ENCODE results near the gene CSGALNACT2. TPM values are rescaled to one million over a fixed set of nuclear protein-coding genes. Genes with fewer than 3 reads are reported as not detected.
"Not testable (repeated sequence)": the region's sequence is repeated elsewhere in the genome, so short reads cannot be mapped to it uniquely, and the experiment has no call there.

The CSGALNACT2 gene
- total and polyA plus RNA-seq, 2 of the 13 experiments (the other 11 are each of a cell fraction or from before 2014, with no cell fraction given) = 3.3 to 7.1 TPM

DNA sequence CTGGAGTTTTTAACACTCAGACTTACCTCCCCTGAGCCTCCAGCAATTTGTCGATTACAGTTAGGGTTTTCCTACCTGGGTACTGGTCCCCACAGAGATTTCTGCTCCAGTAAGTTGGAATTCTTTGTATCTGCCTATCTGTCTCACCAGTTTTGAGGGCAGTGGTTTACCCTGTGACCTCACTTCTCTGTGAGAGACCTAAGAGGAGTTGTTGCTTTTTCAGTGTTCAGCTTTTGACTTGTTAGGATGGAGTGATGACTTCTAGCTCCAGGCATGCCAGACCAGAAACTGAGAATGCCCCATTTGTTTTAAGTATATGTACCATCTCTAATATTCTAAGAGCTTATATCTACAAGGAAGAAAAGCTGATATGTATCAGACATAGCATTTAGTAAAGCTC, 42.9 kb downstream of the CSGALNACT2 start:
- peaks cover 1 to 11% of the 10 kb centered on the region in 2 experiments; a peak in 2 of 5 replicates for H3K36me3 ChIP-seq (replicated peaks in 1 of 2; ENCODE audit: control insufficient read depth in 1 of 2, insufficient read depth in 2 of 2, low read length in 2 of 2)
- H3K9me3 ChIP-seq (ENCODE audit: low read length) = no peaks in the 10 kb centered on the region
- no peak overlapping the region for H2AFZ ChIP-seq (ENCODE audit: low read length)
- CTCF ChIA-PET (ENCODE audit: low intra/inter-chr PET ratio, low total read pairs) = no interaction called here
- POLR2A ChIA-PET = no interaction called here
- H3K27ac ChIP-seq (ENCODE audit: extremely low read length, insufficient read depth, low read length) = no peak overlapping the region
- DNase-seq (ENCODE audit: low spot score) (no peak), ATAC-seq (no peak), FAIRE-seq (no peak)
- in situ Hi-C loops (cut with HindIII; ENCODE audit: extremely low pct_ligation_motif_present, low pct_unique_long_range_greater_than_20kb) (no loop called here), intact Hi-C loops (cut with micrococcal nuclease; ENCODE audit: unreplicated experiment) (no loop called here)
- H3K4me3 ChIP-seq (replicated peaks in 1 of 3; ENCODE audit: insufficient read depth in 1 of 3, low read depth in 2 of 3, low read length in 3 of 3) = no peak overlapping the region
- H3K9ac ChIP-seq (ENCODE audit: insufficient read depth, low read depth, low read length) = no peak overlapping the region
- H3K27me3 ChIP-seq (ENCODE audit: control insufficient read depth in 1 of 2, insufficient read depth in 2 of 2, low read length in 2 of 2) = no peaks in the 10 kb centered on the region; a peak in 1 of 5 replicates
- H4K20me1 ChIP-seq (ENCODE audit: insufficient read depth, low read length) = no peaks in the 10 kb centered on the region
- no TSS peak for BruUV-seq (replicated peaks)
- H3K79me2 ChIP-seq (ENCODE audit: insufficient read depth, low read length) = no peaks in the 10 kb centered on the region
- 92% methylated on average over 1 of the region's 1 CpG for WGBS (ENCODE audit: low lambda C conversion rate)
- no peak overlapping the region for H3K4me2 ChIP-seq (ENCODE audit: low read depth, low read length)
- TF ChIP-seq MAF1 (CRISPR knock-in tag; IDR thresholded peaks at IDR 0.05; ENCODE audit: borderline replicate concordance) (no peak), U2AF1 (optimal IDR thresholded peaks at IDR 0.05; ENCODE audit: low read depth, low read length) (no peak), PHF8 (CRISPR knock-in tag; IDR thresholded peaks at IDR 0.05) (no peak), ZNF816 (CRISPR knock-in tag; IDR thresholded peaks at IDR 0.05; ENCODE audit: borderline replicate concordance) (no peak), ERF (CRISPR knock-in tag; IDR thresholded peaks at IDR 0.05) (no peak), ZBTB1 (CRISPR knock-in tag; IDR thresholded peaks at IDR 0.05; ENCODE audit: borderline replicate concordance) (no peak), ZNF672 (CRISPR knock-in tag; IDR thresholded peaks at IDR 0.05) (no peak), MZF1 (CRISPR knock-in tag; IDR thresholded peaks at IDR 0.05; ENCODE audit: borderline replicate concordance) (no peak), HHEX (CRISPR knock-in tag; IDR thresholded peaks at IDR 0.05) (no peak), ZNF207 (IDR thresholded peaks at IDR 0.05; ENCODE audit: borderline replicate concordance) (no peak), ZNF724P (CRISPR knock-in tag; IDR thresholded peaks at IDR 0.05; ENCODE audit: borderline replicate concordance) (no peak), SP4 (CRISPR knock-in tag; IDR thresholded peaks at IDR 0.05) (no peak)
- TF ChIP-seq, protein P1, sequence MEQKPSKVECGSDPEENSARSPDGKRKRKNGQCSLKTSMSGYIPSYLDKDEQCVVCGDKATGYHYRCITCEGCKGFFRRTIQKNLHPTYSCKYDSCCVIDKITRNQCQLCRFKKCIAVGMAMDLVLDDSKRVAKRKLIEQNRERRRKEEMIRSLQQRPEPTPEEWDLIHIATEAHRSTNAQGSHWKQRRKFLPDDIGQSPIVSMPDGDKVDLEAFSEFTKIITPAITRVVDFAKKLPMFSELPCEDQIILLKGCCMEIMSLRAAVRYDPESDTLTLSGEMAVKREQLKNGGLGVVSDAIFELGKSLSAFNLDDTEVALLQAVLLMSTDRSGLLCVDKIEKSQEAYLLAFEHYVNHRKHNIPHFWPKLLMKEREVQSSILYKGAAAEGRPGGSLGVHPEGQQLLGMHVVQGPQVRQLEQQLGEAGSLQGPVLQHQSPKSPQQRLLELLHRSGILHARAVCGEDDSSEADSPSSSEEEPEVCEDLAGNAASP (CRISPR knock-in tag; IDR thresholded peaks at IDR 0.05; ENCODE audit: borderline replicate concordance) = no peak
- TF ChIP-seq, protein P2, sequence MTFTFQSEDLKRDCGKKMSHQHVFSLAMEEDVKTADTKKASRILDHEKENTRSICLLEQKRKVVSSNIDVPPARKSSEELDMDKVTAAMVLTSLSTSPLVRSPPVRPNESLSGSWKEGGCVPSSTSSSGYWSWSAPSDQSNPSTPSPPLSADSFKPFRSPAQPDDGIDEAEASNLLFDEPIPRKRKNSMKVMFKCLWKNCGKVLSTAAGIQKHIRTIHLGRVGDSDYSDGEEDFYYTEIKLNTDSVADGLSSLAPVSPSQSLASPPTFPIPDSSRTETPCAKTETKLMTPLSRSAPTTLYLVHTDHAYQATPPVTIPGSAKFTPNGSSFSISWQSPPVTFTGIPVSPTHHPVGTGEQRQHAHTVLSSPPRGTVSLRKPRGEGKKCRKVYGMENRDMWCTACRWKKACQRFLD (CRISPR knock-in tag; IDR thresholded peaks at IDR 0.05; ENCODE audit: borderline replicate concordance) = no peak
- TF ChIP-seq, protein P3, sequence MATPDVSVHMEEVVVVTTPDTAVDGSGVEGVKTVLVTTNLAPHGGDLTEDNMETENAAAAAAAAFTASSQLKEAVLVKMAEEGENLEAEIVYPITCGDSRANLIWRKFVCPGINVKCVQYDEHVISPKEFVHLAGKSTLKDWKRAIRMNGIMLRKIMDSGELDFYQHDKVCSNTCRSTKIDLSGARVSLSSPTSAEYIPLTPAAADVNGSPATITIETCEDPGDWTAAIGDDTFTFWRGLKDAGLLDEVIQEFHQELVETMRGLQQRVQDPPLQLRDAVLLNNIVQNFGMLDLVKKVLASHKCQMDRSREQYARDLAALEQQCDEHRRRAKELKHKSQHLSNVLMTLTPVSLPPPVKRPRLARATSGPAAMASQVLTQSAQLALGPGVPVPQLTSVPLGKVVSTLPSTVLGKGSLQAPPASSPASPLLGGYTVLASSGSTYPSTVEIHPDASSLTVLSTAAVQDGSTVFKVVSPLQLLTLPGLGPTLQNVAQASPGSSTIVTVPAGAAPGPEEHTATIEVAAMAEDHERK (CRISPR knock-in tag; IDR thresholded peaks at IDR 0.05; ENCODE audit: low read depth) = no peak
- TF ChIP-seq, protein P4, sequence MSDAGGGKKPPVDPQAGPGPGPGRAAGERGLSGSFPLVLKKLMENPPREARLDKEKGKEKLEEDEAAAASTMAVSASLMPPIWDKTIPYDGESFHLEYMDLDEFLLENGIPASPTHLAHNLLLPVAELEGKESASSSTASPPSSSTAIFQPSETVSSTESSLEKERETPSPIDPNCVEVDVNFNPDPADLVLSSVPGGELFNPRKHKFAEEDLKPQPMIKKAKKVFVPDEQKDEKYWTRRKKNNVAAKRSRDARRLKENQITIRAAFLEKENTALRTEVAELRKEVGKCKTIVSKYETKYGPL (CRISPR knock-in tag; IDR thresholded peaks at IDR 0.05) = no peak
- H3K4me1 ChIP-seq (ENCODE audit: insufficient read depth, low read length) = no peaks in the 10 kb centered on the region

DNA sequence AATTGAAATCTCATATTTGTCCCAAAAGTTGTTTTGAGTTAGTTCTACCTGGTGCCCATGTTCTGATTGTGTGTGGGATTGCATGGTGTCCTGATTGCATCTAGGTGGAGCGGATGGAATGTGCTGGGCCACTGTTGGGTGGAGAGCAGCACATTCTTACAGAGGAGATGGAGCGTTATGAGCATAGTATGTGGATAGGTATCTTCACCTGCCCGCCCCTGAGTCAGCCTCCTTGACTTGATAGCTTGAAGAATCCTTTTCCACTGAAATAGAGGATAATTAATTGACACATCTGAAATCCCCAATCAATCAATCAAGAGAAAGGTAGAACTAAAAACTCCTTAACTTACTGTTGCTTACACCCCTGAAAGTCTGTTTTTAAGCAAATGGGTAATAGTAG, 45.5 kb downstream of the CSGALNACT2 start:
- H3K27me3 ChIP-seq (ENCODE audit: control insufficient read depth in 1 of 2, insufficient read depth in 2 of 2, low read length in 2 of 2); H3K4me2 ChIP-seq (ENCODE audit: low read depth, low read length); BruUV-seq (replicated peaks); intact Hi-C loops (cut with micrococcal nuclease; ENCODE audit: unreplicated experiment); CTCF ChIA-PET (ENCODE audit: low intra/inter-chr PET ratio, low total read pairs); H3K4me3 ChIP-seq (replicated peaks in 1 of 3; ENCODE audit: insufficient read depth in 1 of 3, low read depth in 2 of 3, low read length in 3 of 3); in situ Hi-C loops (cut with HindIII; ENCODE audit: extremely low pct_ligation_motif_present, low pct_unique_long_range_greater_than_20kb); H4K20me1 ChIP-seq (ENCODE audit: insufficient read depth, low read length); DNase-seq (ENCODE audit: low spot score); POLR2A ChIA-PET; H3K79me2 ChIP-seq (ENCODE audit: insufficient read depth, low read length); ATAC-seq; H3K4me1 ChIP-seq (ENCODE audit: insufficient read depth, low read length); H3K9me3 ChIP-seq (ENCODE audit: low read length); H2AFZ ChIP-seq (ENCODE audit: low read length); H3K36me3 ChIP-seq (replicated peaks in 1 of 2; ENCODE audit: control insufficient read depth in 1 of 2, insufficient read depth in 2 of 2, low read length in 2 of 2); H3K27ac ChIP-seq (ENCODE audit: extremely low read length, insufficient read depth, low read length); H3K9ac ChIP-seq (ENCODE audit: insufficient read depth, low read depth, low read length); FAIRE-seq: not testable (repeated sequence)
- WGBS (ENCODE audit: low lambda C conversion rate) = 92% methylated on average over 3 of the region's 3 CpGs

Measured in HepG2 (cell line).